Liver (tissue), 9 donors: Measurements from ENCODE around the gene NOL4L. TPM values are rescaled to one million over a fixed set of nuclear protein-coding genes. Genes with fewer than 3 reads are reported as not detected.

Source experiments
- DNase-seq: peaks from one replicate; pipeline ENCODE4 v3.0.0-alpha.2; 2017; ENCODE audit warnings: low spot score
- H3K27ac ChIP-seq, 2 donors: one replicate each; pipeline ENCODE4 v1.7.0; 2013; ENCODE audit warnings: inconsistent platforms in 2 of 2, low read length in 2 of 2, control low read depth in 1 of 2, low read depth in 1 of 2, mild to moderate bottlenecking in 1 of 2
- H3K27me3 ChIP-seq, 4 donors: one replicate each; pipeline versions ENCODE4 v1.6.1 to v1.7.0; 2013; ENCODE audit warnings: low read length in 3 of 4, inconsistent platforms in 1 of 4, mild to moderate bottlenecking in 1 of 4, moderate library complexity in 1 of 4; ENCODE audit not compliant: control insufficient read depth in 4 of 4, insufficient read depth in 4 of 4
- H3K36me3 ChIP-seq, 4 donors: one replicate each; pipeline versions ENCODE4 v1.6.1 to v1.7.0; 2013; ENCODE audit warnings: low read length in 3 of 4, mild to moderate bottlenecking in 3 of 4, low read depth in 1 of 4, moderate library complexity in 1 of 4; ENCODE audit not compliant: control insufficient read depth in 4 of 4, insufficient read depth in 3 of 4
- H3K4me1 ChIP-seq, 4 donors: one replicate each; pipeline versions ENCODE4 v1.6.1 to v1.7.0; 2013; ENCODE audit warnings: low read length in 3 of 4, mild to moderate bottlenecking in 3 of 4, moderate library complexity in 1 of 4; ENCODE audit not compliant: control insufficient read depth in 4 of 4, insufficient read depth in 4 of 4
- H3K4me3 ChIP-seq, 3 donors: one replicate each; pipeline versions ENCODE4 v1.6.1 to v1.7.0; 2013; ENCODE audit warnings: low read length in 3 of 3, control low read depth in 1 of 3, low read depth in 1 of 3, mild to moderate bottlenecking in 1 of 3
- H3K9ac ChIP-seq, 2 donors: one replicate each; pipeline ENCODE4 v1.7.0; 2013; ENCODE audit warnings: low read length in 2 of 2, mild to moderate bottlenecking in 2 of 2, moderate library complexity in 2 of 2, control low read depth in 1 of 2, low read depth in 1 of 2
- H3K9me3 ChIP-seq, 4 donors: one replicate each; pipeline versions ENCODE4 v1.6.1 to v1.7.0; 2013; ENCODE audit warnings: low read length in 3 of 4; ENCODE audit not compliant: control insufficient read depth in 4 of 4
- EGR1 ChIP-seq, 2 donors: IDR thresholded peaks; 2 replicates each; pipeline ENCODE4 v1.6.1; 2016 to 2018; ENCODE audit warnings: antibody characterized with exemption in 2 of 2, low read depth in 2 of 2
- GABPA ChIP-seq, 2 donors: IDR thresholded peaks in 1 of 2; conservative IDR thresholded peaks in 1 of 2; 2 replicates each; pipeline ENCODE4 v1.6.1; 2016; ENCODE audit warnings: antibody characterized with exemption in 2 of 2, mild to moderate bottlenecking in 1 of 2, moderate library complexity in 1 of 2
- HNF4G ChIP-seq: IDR thresholded peaks from 2 replicates; pipeline ENCODE4 v1.6.1; 2016; ENCODE audit warnings: antibody characterized with exemption
- NR2F2 ChIP-seq: IDR thresholded peaks from 2 replicates; pipeline ENCODE4 v1.6.1; 2016; ENCODE audit warnings: antibody characterized with exemption
- RAD21 ChIP-seq, 2 donors: IDR thresholded peaks; 2 replicates each; pipeline ENCODE4 v1.6.1; 2016; ENCODE audit warnings: antibody characterized with exemption in 2 of 2, mild to moderate bottlenecking in 2 of 2
- RXRA ChIP-seq, 2 donors: IDR thresholded peaks; 2 replicates each; pipeline ENCODE4 v1.6.1; 2017 to 2018; ENCODE audit warnings: antibody characterized with exemption in 2 of 2, mild to moderate bottlenecking in 1 of 2
- TAF1 ChIP-seq: conservative IDR thresholded peaks from 2 replicates; pipeline ENCODE4 v1.6.1; 2016; ENCODE audit warnings: antibody characterized with exemption, mild to moderate bottlenecking
- WGBS: extraction: QIAGEN DNeasy Blood & Tissue Kit; methylation state at CpG from one replicate; pipeline ENCODE4 v1.1.7; 2013; 5-methylcytosine and 5-hydroxymethylcytosine counted together
- polyA plus RNA-seq, 2 donors: library from polyadenylated mRNA; stranded (reverse) in 1 of 2; unstranded in 1 of 2; fragments of 200-250 nt in 1 of 2; fragments of >200 nt in 1 of 2; fragmentation: Nextera tagmentation in 1 of 2; extraction: Ambion mirVana in 1 of 2; gene quantifications; one replicate each; pipeline versions ENCODE4 v1.2.1 to v1.2.3, GENCODE V29; 2013 to 2015
- total RNA-seq, 2 donors: library from RNA; depleted of rRNA; stranded (reverse); fragments of >200 nt; gene quantifications; one replicate each; pipeline ENCODE4 v1.2.3, GENCODE V29; 2014
- TF ChIP-seq, protein P1 (sequence below): IDR thresholded peaks from 2 replicates; pipeline ENCODE4 v1.6.1; 2016; ENCODE audit warnings: antibody characterized with exemption, mild to moderate bottlenecking
- TF ChIP-seq, protein P2 (sequence below): fragments of 150-350 bp; IDR thresholded peaks from 2 replicates; pipeline ENCODE4 v1.5.1; 2017; ENCODE audit warnings: improper control_type of control experiment, low read depth, low read length; ENCODE audit not compliant: missing input control
- donor health status: healthy.
- donor health status: healthy.
- donor health status: healthy.
- donor health status: healthy.
- donor health status: healthy.

The NOL4L gene
- total and polyA plus RNA-seq, 4 donors, result 2.2 to 6.8 (median 4.3) TPM

GRCh38 chr20:32559753-32560380 is 25.3 kb downstream of the NOL4L start:
- no peaks in the 10 kb centered on the region for H3K27me3 ChIP-seq
- H3K27ac ChIP-seq, result no peak overlapping the region
- peaks cover 0 to 1% (median 0%) of the 10 kb centered on the region in 4 donors for H3K4me1 ChIP-seq
- TF ChIP-seq, protein P1, sequence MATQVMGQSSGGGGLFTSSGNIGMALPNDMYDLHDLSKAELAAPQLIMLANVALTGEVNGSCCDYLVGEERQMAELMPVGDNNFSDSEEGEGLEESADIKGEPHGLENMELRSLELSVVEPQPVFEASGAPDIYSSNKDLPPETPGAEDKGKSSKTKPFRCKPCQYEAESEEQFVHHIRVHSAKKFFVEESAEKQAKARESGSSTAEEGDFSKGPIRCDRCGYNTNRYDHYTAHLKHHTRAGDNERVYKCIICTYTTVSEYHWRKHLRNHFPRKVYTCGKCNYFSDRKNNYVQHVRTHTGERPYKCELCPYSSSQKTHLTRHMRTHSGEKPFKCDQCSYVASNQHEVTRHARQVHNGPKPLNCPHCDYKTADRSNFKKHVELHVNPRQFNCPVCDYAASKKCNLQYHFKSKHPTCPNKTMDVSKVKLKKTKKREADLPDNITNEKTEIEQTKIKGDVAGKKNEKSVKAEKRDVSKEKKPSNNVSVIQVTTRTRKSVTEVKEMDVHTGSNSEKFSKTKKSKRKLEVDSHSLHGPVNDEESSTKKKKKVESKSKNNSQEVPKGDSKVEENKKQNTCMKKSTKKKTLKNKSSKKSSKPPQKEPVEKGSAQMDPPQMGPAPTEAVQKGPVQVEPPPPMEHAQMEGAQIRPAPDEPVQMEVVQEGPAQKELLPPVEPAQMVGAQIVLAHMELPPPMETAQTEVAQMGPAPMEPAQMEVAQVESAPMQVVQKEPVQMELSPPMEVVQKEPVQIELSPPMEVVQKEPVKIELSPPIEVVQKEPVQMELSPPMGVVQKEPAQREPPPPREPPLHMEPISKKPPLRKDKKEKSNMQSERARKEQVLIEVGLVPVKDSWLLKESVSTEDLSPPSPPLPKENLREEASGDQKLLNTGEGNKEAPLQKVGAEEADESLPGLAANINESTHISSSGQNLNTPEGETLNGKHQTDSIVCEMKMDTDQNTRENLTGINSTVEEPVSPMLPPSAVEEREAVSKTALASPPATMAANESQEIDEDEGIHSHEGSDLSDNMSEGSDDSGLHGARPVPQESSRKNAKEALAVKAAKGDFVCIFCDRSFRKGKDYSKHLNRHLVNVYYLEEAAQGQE, result no peak
- TF ChIP-seq HNF4G, result no peak
- TF ChIP-seq, protein P2, sequence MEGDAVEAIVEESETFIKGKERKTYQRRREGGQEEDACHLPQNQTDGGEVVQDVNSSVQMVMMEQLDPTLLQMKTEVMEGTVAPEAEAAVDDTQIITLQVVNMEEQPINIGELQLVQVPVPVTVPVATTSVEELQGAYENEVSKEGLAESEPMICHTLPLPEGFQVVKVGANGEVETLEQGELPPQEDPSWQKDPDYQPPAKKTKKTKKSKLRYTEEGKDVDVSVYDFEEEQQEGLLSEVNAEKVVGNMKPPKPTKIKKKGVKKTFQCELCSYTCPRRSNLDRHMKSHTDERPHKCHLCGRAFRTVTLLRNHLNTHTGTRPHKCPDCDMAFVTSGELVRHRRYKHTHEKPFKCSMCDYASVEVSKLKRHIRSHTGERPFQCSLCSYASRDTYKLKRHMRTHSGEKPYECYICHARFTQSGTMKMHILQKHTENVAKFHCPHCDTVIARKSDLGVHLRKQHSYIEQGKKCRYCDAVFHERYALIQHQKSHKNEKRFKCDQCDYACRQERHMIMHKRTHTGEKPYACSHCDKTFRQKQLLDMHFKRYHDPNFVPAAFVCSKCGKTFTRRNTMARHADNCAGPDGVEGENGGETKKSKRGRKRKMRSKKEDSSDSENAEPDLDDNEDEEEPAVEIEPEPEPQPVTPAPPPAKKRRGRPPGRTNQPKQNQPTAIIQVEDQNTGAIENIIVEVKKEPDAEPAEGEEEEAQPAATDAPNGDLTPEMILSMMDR, result no peak
- DNase-seq, result no peak
- H3K36me3 ChIP-seq, result no peaks in the 10 kb centered on the region
- H3K9me3 ChIP-seq, result no peaks in the 10 kb centered on the region
- H3K9ac ChIP-seq, result no peak overlapping the region
- 91% methylated on average over 21 of the region's 21 CpGs for WGBS
- no peak overlapping the region for H3K4me3 ChIP-seq

GRCh38 chr20:32559205-32559752 is 25.9 kb downstream of the NOL4L start:
- Histone ChIP-seq H3K4me1 (no peaks in the 10 kb centered on the region), H3K9me3 (no peaks in the 10 kb centered on the region), H3K4me3 (no peak overlapping the region), H3K36me3 (no peaks in the 10 kb centered on the region), H3K9ac (no peak overlapping the region), H3K27me3 (no peaks in the 10 kb centered on the region), H3K27ac (no peak overlapping the region)
- WGBS, result 82% methylated on average over 7 of the region's 7 CpGs
- TF ChIP-seq RXRA (IDR thresholded peaks at IDR 0.05), result no peak
- TF ChIP-seq NR2F2, result no peak
- TF ChIP-seq TAF1, result no peak
- no peak for TF ChIP-seq EGR1 (IDR thresholded peaks at IDR 0.05; ENCODE audit: low read depth in 2 of 2)
- no peak for TF ChIP-seq HNF4G
- TF ChIP-seq, protein P2, result no peak
- no peak for TF ChIP-seq RAD21 (IDR thresholded peaks at IDR 0.05)
- no peak for TF ChIP-seq GABPA (IDR thresholded peaks at IDR 0.05 in 1 of 2, conservative IDR thresholded peaks at IDR 0.05 in 1 of 2)
- DNase-seq, result no peak
